ENCODE data around the gene URGCP.

DNA sequence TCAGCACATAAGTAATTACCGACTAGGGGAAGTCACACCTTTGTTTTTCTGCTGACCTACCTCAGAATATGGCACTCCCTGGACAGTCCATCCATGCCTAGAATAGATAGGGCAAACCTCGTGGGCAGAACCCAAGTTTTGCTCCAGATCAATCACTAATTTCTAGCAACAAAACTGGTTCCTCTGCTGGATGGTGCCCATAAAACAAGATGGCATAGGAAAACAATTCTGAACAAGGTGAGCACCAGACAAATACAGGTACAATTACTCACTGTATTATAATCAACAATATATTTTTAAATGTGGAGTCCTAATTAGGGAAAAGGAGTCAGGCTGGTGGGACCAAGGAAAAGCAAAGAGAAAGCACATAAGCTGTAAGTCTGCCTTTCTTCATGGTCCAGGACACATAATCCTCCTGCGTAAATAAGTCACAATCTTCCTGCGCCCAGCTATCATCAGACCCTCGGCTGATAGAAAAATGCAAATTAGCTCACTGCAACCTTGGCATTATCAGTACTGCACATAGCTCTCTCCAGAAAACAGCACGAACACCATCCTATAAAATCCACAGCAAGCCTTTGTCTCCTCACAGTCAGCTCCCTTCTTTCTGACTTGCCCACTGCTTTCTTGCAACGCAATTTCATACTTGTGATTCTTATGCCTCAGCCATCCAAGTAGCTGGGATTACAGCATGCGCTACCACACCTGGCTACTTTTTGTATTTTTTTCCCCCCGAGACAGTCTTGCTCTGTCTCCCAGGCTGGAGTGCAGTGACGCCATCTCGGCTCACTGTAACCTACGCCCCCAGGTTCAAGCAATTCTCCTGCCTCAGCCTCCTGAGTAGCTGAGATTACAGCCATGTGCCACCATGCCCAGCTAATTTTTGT lies 15.1 kb downstream of the URGCP start:
- TF ChIP-seq, protein P1, sequence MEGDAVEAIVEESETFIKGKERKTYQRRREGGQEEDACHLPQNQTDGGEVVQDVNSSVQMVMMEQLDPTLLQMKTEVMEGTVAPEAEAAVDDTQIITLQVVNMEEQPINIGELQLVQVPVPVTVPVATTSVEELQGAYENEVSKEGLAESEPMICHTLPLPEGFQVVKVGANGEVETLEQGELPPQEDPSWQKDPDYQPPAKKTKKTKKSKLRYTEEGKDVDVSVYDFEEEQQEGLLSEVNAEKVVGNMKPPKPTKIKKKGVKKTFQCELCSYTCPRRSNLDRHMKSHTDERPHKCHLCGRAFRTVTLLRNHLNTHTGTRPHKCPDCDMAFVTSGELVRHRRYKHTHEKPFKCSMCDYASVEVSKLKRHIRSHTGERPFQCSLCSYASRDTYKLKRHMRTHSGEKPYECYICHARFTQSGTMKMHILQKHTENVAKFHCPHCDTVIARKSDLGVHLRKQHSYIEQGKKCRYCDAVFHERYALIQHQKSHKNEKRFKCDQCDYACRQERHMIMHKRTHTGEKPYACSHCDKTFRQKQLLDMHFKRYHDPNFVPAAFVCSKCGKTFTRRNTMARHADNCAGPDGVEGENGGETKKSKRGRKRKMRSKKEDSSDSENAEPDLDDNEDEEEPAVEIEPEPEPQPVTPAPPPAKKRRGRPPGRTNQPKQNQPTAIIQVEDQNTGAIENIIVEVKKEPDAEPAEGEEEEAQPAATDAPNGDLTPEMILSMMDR (IDR thresholded peaks at IDR 0.05; ENCODE audit: borderline replicate concordance, extremely low read depth, low read length, poor library complexity, severe bottlenecking) = no peak
- no peak for TF ChIP-seq EZH2 (IDR thresholded peaks at IDR 0.05; ENCODE audit: borderline replicate concordance, low read depth, low read length, severe bottlenecking)
